ENCODE measurements around the gene ELP6.
"Not testable (repeated sequence)": the region's sequence is repeated elsewhere in the genome, so short reads cannot be mapped to it uniquely, and the experiment has no call there.

The ELP6 gene

DNA sequence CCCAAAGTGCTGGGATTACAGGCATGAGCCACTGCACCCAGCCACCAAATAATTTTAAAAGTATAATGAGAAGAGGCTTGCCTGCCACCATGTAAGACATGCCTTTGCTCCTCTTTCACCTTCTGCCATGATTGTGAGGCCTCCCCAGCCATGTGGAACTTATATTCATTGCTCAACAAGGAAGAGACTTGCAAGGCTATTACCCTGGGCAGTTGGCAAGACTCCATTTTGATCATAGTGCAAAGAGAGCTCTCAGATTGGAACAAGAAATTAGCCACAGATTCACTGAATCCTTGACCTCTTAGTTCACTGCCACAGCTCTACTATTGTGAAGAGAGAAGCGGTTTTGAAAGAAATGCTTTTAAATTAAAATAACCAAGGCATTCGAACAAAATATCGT lies 43.9 kb downstream of the ELP6 start:
- H3K4ac ChIP-seq (ENCODE audit: low read depth, low read length): no peak overlapping the region
- no peak overlapping the region for H3K14ac ChIP-seq (ENCODE audit: low read length)
- H4K8ac ChIP-seq (ENCODE audit: low read depth, low read length): no peak overlapping the region
- H3K79me1 ChIP-seq (ENCODE audit: low read length): no peaks in the 10 kb centered on the region
- no peak overlapping the region for H3K18ac ChIP-seq (ENCODE audit: low read length)
- no peak overlapping the region for H3K23ac ChIP-seq (ENCODE audit: low read length)
- no peak overlapping the region for H4K12ac ChIP-seq (ENCODE audit: low read depth, low read length)
- H2BK120ac ChIP-seq (ENCODE audit: insufficient read depth, low read length, poor library complexity): no peak overlapping the region
- H3K9me3 ChIP-seq (ENCODE audit: insufficient read depth, low read depth, low read length): peaks cover 2% of the 10 kb centered on the region
- no peak overlapping the region for H3K9ac ChIP-seq (ENCODE audit: low read length)
- H3K27me3 ChIP-seq (ENCODE audit: insufficient read depth, low read length): no peaks in the 10 kb centered on the region
- no peak overlapping the region for H2AFZ ChIP-seq (ENCODE audit: insufficient read depth, low read length, poor library complexity)
- no peak overlapping the region for H3K4me3 ChIP-seq (ENCODE audit: low read depth, low read length)
- H3K79me2 ChIP-seq (ENCODE audit: control insufficient read depth, insufficient read depth, low read length, poor library complexity): peaks cover 2% of the 10 kb centered on the region
- no peak overlapping the region for H2AK5ac ChIP-seq (ENCODE audit: low read length)
- no CpG with 5 or more reads among the region's 3 CpGs for WGBS (ENCODE audit: extremely low coverage, insufficient coverage, insufficient read length)
- H3K36me3 ChIP-seq (ENCODE audit: control insufficient read depth in 1 of 2, insufficient read depth in 2 of 2, low read length in 2 of 2): peaks cover 2% of the 10 kb centered on the region in 2 experiments
- no peak overlapping the region for H3K4me2 ChIP-seq (ENCODE audit: low read length)
- H2BK5ac ChIP-seq (ENCODE audit: low read depth, low read length, poor library complexity): no peak overlapping the region
- no peak overlapping the region for H2BK12ac ChIP-seq (ENCODE audit: low read length)
- no peak for DNase-seq
- H3K4me1 ChIP-seq (ENCODE audit: control insufficient read depth in 1 of 2, insufficient read depth in 2 of 2, low read length in 2 of 2): peaks cover 0 to 1% of the 10 kb centered on the region in 2 experiments
- H4K91ac ChIP-seq (ENCODE audit: low read depth, low read length): no peak overlapping the region
- H3K27ac ChIP-seq (ENCODE audit: low read depth, low read length): no peak overlapping the region

DNA sequence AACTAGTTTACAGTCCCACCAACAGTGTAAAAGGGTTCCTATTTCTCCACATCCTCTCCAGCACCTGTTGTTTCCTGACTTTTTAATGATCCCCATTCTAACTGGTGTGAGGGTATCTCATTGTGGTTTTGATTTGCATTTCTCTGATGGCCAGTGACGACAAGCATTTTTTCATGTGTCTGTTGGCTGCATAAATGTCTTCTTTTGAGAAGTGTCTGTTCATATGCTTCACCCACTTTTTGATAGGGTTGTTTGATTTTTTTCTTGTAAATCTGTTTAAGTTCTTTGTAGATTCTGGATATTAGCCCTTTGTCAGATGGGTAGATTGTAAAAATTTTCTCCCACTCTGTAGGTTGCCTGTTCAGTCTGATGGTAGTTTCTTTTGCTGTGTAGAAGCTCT lies 45.2 kb downstream of the ELP6 start:
- not testable (repeated sequence) for H3K36me3 ChIP-seq (ENCODE audit: control insufficient read depth in 1 of 2, insufficient read depth in 2 of 2, low read length in 2 of 2); H3K79me1 ChIP-seq (ENCODE audit: low read length); H3K23ac ChIP-seq (ENCODE audit: low read length); H3K14ac ChIP-seq (ENCODE audit: low read length); H2AFZ ChIP-seq (ENCODE audit: insufficient read depth, low read length, poor library complexity); H3K27ac ChIP-seq (ENCODE audit: low read depth, low read length); H4K12ac ChIP-seq (ENCODE audit: low read depth, low read length); H2AK5ac ChIP-seq (ENCODE audit: low read length); H2BK120ac ChIP-seq (ENCODE audit: insufficient read depth, low read length, poor library complexity); H3K79me2 ChIP-seq (ENCODE audit: control insufficient read depth, insufficient read depth, low read length, poor library complexity); H2BK12ac ChIP-seq (ENCODE audit: low read length); H3K4me3 ChIP-seq (ENCODE audit: low read depth, low read length); H3K27me3 ChIP-seq (ENCODE audit: insufficient read depth, low read length); H4K91ac ChIP-seq (ENCODE audit: low read depth, low read length); H3K9me3 ChIP-seq (ENCODE audit: insufficient read depth, low read depth, low read length); H4K8ac ChIP-seq (ENCODE audit: low read depth, low read length); H2BK5ac ChIP-seq (ENCODE audit: low read depth, low read length, poor library complexity); H3K18ac ChIP-seq (ENCODE audit: low read length); H3K4me1 ChIP-seq (ENCODE audit: control insufficient read depth in 1 of 2, insufficient read depth in 2 of 2, low read length in 2 of 2); DNase-seq; H3K9ac ChIP-seq (ENCODE audit: low read length); H3K4me2 ChIP-seq (ENCODE audit: low read length); H3K4ac ChIP-seq (ENCODE audit: low read depth, low read length)
- no CpG with 5 or more reads among the region's 1 CpG for WGBS (ENCODE audit: extremely low coverage, insufficient coverage, insufficient read length)

DNA sequence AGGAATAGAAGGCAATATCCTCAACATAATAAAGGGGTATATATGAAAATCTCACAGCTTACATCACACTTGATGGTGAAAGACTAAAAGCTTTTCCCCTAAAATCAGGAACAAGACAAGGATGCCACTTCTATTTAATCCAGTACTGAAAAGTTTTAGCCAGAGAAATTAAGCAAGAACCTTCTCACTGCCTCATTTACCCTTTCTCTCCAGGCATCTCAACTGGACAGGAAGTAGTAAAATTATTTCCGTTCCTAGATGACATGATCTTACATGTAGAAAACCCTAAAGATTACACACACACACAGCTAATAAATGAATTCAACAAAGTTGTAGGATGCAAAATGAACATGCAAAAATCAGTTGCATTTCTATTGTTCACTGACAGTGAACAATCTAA lies 48.9 kb downstream of the ELP6 start:
- no peaks in the 10 kb centered on the region for H3K4me1 ChIP-seq (ENCODE audit: control insufficient read depth in 1 of 2, insufficient read depth in 2 of 2, low read length in 2 of 2)
- no peak overlapping the region for H2BK5ac ChIP-seq (ENCODE audit: low read depth, low read length, poor library complexity)
- no peak overlapping the region for H3K18ac ChIP-seq (ENCODE audit: low read length)
- H4K8ac ChIP-seq (ENCODE audit: low read depth, low read length): no peak overlapping the region
- no peak overlapping the region for H2AFZ ChIP-seq (ENCODE audit: insufficient read depth, low read length, poor library complexity)
- H4K12ac ChIP-seq (ENCODE audit: low read depth, low read length): no peak overlapping the region
- no peak overlapping the region for H4K91ac ChIP-seq (ENCODE audit: low read depth, low read length)
- DNase-seq: no peak
- H3K9me3 ChIP-seq (ENCODE audit: insufficient read depth, low read depth, low read length): peaks cover 3% of the 10 kb centered on the region
- H2BK12ac ChIP-seq (ENCODE audit: low read length): no peak overlapping the region
- no peak overlapping the region for H3K23ac ChIP-seq (ENCODE audit: low read length)
- H3K14ac ChIP-seq (ENCODE audit: low read length): no peak overlapping the region
- no peak overlapping the region for H3K9ac ChIP-seq (ENCODE audit: low read length)
- no peak overlapping the region for H2BK120ac ChIP-seq (ENCODE audit: insufficient read depth, low read length, poor library complexity)
- H3K27ac ChIP-seq (ENCODE audit: low read depth, low read length): no peak overlapping the region
- H3K36me3 ChIP-seq (ENCODE audit: control insufficient read depth in 1 of 2, insufficient read depth in 2 of 2, low read length in 2 of 2): peaks cover 0 to 4% of the 10 kb centered on the region in 2 experiments
- no peak overlapping the region for H2AK5ac ChIP-seq (ENCODE audit: low read length)
- H3K79me2 ChIP-seq (ENCODE audit: control insufficient read depth, insufficient read depth, low read length, poor library complexity): no peaks in the 10 kb centered on the region
- H3K79me1 ChIP-seq (ENCODE audit: low read length): no peaks in the 10 kb centered on the region
- no peaks in the 10 kb centered on the region for H3K27me3 ChIP-seq (ENCODE audit: insufficient read depth, low read length)
- H3K4ac ChIP-seq (ENCODE audit: low read depth, low read length): no peak overlapping the region
- H3K4me2 ChIP-seq (ENCODE audit: low read length): no peak overlapping the region
- WGBS (ENCODE audit: extremely low coverage, insufficient coverage, insufficient read length): no CpG with 5 or more reads among the region's 1 CpG
- H3K4me3 ChIP-seq (ENCODE audit: low read depth, low read length): no peak overlapping the region

DNA sequence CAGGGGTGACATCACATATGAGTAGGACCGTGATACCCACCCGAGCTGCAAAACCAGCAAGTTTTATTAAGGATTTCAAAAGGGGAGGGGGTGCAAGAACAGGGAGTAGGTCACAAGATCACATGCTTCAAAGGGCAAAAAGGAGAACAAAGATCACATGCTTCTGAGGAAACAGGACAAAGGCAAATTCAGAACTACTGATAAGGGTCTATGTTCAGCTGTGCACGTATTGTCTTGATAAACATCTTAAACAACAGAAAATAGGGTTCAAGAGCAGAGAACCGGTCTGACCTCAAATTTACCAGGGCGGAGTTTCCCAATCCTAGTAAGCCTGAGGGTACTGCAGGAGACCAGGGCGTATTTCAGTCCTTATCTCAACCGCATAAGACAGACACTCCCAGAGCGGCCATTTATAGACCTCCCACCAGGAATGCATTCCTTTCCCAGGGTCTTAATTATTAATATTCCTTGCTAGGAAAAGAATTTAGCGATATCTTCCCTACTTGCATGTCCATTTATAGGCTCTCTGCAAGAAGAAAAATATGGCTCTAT lies 53.9 kb downstream of the ELP6 start:
- WGBS (ENCODE audit: extremely low coverage, insufficient coverage, insufficient read length): no CpG with 5 or more reads among the region's 9 CpGs

More for the DNA sequence above, 53.9 kb downstream of the ELP6 start:
- DNase-seq: peak in 1 of 2 donors; percentile 50
- H3K18ac ChIP-seq (ENCODE audit: low read length); H3K4me2 ChIP-seq (ENCODE audit: low read length); H3K9me3 ChIP-seq (ENCODE audit: insufficient read depth, low read depth, low read length); H3K27me3 ChIP-seq (ENCODE audit: insufficient read depth, low read length); H4K91ac ChIP-seq (ENCODE audit: low read depth, low read length); H2AFZ ChIP-seq (ENCODE audit: insufficient read depth, low read length, poor library complexity); H2AK5ac ChIP-seq (ENCODE audit: low read length); H3K4me1 ChIP-seq (ENCODE audit: control insufficient read depth in 1 of 2, insufficient read depth in 2 of 2, low read length in 2 of 2); H3K4ac ChIP-seq (ENCODE audit: low read depth, low read length); H2BK120ac ChIP-seq (ENCODE audit: insufficient read depth, low read length, poor library complexity); H3K79me2 ChIP-seq (ENCODE audit: control insufficient read depth, insufficient read depth, low read length, poor library complexity); H3K9ac ChIP-seq (ENCODE audit: low read length); H3K14ac ChIP-seq (ENCODE audit: low read length); H4K12ac ChIP-seq (ENCODE audit: low read depth, low read length); H2BK12ac ChIP-seq (ENCODE audit: low read length); H2BK5ac ChIP-seq (ENCODE audit: low read depth, low read length, poor library complexity); H3K23ac ChIP-seq (ENCODE audit: low read length); H3K36me3 ChIP-seq (ENCODE audit: control insufficient read depth in 1 of 2, insufficient read depth in 2 of 2, low read length in 2 of 2); H3K4me3 ChIP-seq (ENCODE audit: low read depth, low read length); H3K27ac ChIP-seq (ENCODE audit: low read depth, low read length); H3K79me1 ChIP-seq (ENCODE audit: low read length); H4K8ac ChIP-seq (ENCODE audit: low read depth, low read length): not testable (repeated sequence)
